Measurements from ENCODE around the gene SBK3. TPM values are rescaled to one million over a fixed set of nuclear protein-coding genes. Genes with fewer than 3 reads are reported as not detected.

Gene SBK3
- total and polyA plus RNA-seq, 2 of the 8 experiments (the other 6 are each of a cell fraction or from before 2014, with no cell fraction given) = 0.76 to 1.5 TPM

GRCh38 chr19:55535173-55535964, 10.0 kb downstream of the SBK3 start:
- Histone ChIP-seq H3K4me3 (ENCODE audit: extremely low read depth in 1 of 4, insufficient read depth in 2 of 4, low read depth in 3 of 4, low read length in 4 of 4) (no peak overlapping the region), H3K56ac (replicated peaks; ENCODE audit: insufficient read length, low read depth, low read length) (no peak overlapping the region), H2BK12ac (ENCODE audit: low read depth, low read length) (no peak overlapping the region), H2BK20ac (ENCODE audit: low read length) (no peak overlapping the region), H3K23me2 (ENCODE audit: low read depth, low read length) (peaks cover 2% of the 10 kb centered on the region; the same call in 1 of the 2 replicates), H3K14ac (ENCODE audit: insufficient read length) (no peak overlapping the region), H3K9ac (replicated peaks in 1 of 4; ENCODE audit: extremely low read depth in 1 of 4, low read depth in 3 of 4, low read length in 3 of 4) (no peak overlapping the region), H3K4me1 (replicated peaks in 1 of 4; ENCODE audit: control insufficient read depth in 3 of 4, insufficient read depth in 4 of 4, low read length in 3 of 4) (peaks cover 0 to 17% (median 5%) of the 10 kb centered on the region in 4 experiments; a peak in 4 of 7 replicates), H3K27ac (ENCODE audit: low read depth, low read length) (no peak overlapping the region), H2AFZ (ENCODE audit: low read length) (no peak overlapping the region), H3K18ac (ENCODE audit: extremely low read depth, low read length) (no peak overlapping the region), H3K4me2 (ENCODE audit: insufficient read depth in 1 of 2, low read depth in 2 of 2, low read length in 2 of 2) (no peak overlapping the region), H3K4ac (replicated peaks; ENCODE audit: insufficient read length, low read depth, low read length) (no peak overlapping the region), H4K5ac (ENCODE audit: insufficient read length, low read depth, low read length) (no peak overlapping the region), H3K79me1 (ENCODE audit: low read depth, low read length) (no peaks in the 10 kb centered on the region), H2BK15ac (ENCODE audit: low read length) (no peak overlapping the region), H3K27me3 (replicated peaks in 1 of 4; ENCODE audit: control insufficient read depth in 3 of 4, extremely low read depth in 1 of 4, insufficient read depth in 3 of 4, low read length in 3 of 4) (no peaks in the 10 kb centered on the region), H2BK120ac (replicated peaks; ENCODE audit: low read depth, low read length) (no peak overlapping the region), H3K79me2 (ENCODE audit: control insufficient read depth in 1 of 2, insufficient read depth in 2 of 2, low read length in 2 of 2) (no peaks in the 10 kb centered on the region), H3K36me3 (ENCODE audit: control insufficient read depth in 2 of 4, insufficient read depth in 4 of 4, low read length in 3 of 4) (no peaks in the 10 kb centered on the region; a peak in 1 of 8 replicates), H4K91ac (replicated peaks; ENCODE audit: insufficient read length, low read length) (no peak overlapping the region), H4K8ac (ENCODE audit: extremely low read depth, insufficient read depth, low read length) (no peak overlapping the region), H2AK5ac (ENCODE audit: low read depth, low read length) (no peak overlapping the region), H3K23ac (ENCODE audit: insufficient read length) (no peak overlapping the region), H4K20me1 (replicated peaks in 1 of 2; ENCODE audit: control insufficient read depth in 1 of 2, insufficient read depth in 2 of 2, low read length in 2 of 2) (peaks cover 0 to 1% of the 10 kb centered on the region in 2 experiments), H2BK5ac (ENCODE audit: low read depth, low read length) (no peak overlapping the region), H3K9me3 (ENCODE audit: insufficient read depth in 2 of 2, low read depth in 1 of 2, low read length in 1 of 2) (no peaks in the 10 kb centered on the region)
- DNase-seq (ENCODE audit: low read depth in 1 of 2, low spot score in 2 of 2) (no peak), FAIRE-seq (no peak)
- ChIA-PET CTCF (ENCODE audit: partially characterized antibody) (interaction anchor here (0.8 to 2.4 kb wide), 6 partner anchors 9 to 67 kb away, joined by 3 to 9 read pairs (median 3); no protein-coding TSS in a partner anchor), POLR2A (ENCODE audit: partially characterized antibody) (interaction anchor here (0.6 to 1.7 kb wide), 6 partner anchors 10 to 779 kb away, joined by 3 to 6 read pairs (median 4); partner anchors contain the start of genes FIZ1 and ZSCAN5A)
- 95% methylated on average over 12 of the region's 12 CpGs; no CpG with 5 or more reads in 1 of the 2 experiments for WGBS, 2 experiments (ENCODE audit: extremely low coverage in 1 of 2, insufficient coverage in 1 of 2, insufficient read length in 1 of 2, insufficient replicate concordance in 2 of 2, low coverage in 1 of 2, low lambda C conversion rate in 2 of 2, missing lambda C conversion rate in 1 of 2)
- TF ChIP-seq RFX5 (IDR thresholded peaks at IDR 0.05; ENCODE audit: borderline replicate concordance, low read depth, low read length) = no peak
- no peak for TF ChIP-seq NRF1 (IDR thresholded peaks at IDR 0.05; ENCODE audit: low read depth, low read length)
- TF ChIP-seq MAFK (IDR thresholded peaks at IDR 0.05; ENCODE audit: low read depth, low read length) = no peak
- no peak for TF ChIP-seq POLR2A (IDR thresholded peaks at IDR 0.05; ENCODE audit: control extremely low read depth in 1 of 2, low read depth in 2 of 2, low read length in 2 of 2)
- TF ChIP-seq TAF7 (optimal IDR thresholded peaks at IDR 0.05; ENCODE audit: borderline replicate concordance, low read depth, low read length) = no peak
